Activated CD4-positive, alpha-beta T cell treated with anti-CD3 and anti-CD28 coated beads, Interleukin-2, amount 50 U/mL, for 4 hours (primary cell): ENCODE results near the gene GLI2.

Source experiments
- DNase-seq, 2 experiments: peaks; one replicate each; pipeline ENCODE4 v3.0.0-alpha.2; 2020

The GLI2 gene

DNA sequence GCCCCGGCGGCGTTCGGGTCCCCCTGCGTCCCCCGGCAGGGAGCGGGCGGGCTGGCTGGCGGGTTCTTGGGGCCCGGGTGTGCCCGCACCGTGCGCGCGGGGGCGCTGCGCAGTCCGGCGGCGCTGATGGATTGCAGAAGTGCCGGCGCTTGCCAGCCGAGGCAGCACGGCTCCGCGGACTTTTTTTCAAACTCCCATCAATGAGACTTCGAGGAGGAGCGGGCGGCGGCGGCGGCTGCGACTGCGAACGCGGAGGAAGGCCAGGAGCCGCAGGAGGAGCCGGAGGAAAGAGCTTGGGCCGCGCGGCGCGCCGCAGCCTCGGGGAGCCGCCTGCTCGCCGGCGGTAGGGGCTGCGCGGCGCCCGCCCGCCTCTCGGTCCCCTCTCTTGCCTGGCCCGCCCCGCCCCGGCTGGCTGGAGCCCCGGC lies at the start of gene GLI2:
Gene GLI2 (plus strand): TSS at position 123 of the 425 bp plus-strand sequence. CDS start 61,453 bp downstream, outside the sequence.
- DNase-seq = no peak

DNA sequence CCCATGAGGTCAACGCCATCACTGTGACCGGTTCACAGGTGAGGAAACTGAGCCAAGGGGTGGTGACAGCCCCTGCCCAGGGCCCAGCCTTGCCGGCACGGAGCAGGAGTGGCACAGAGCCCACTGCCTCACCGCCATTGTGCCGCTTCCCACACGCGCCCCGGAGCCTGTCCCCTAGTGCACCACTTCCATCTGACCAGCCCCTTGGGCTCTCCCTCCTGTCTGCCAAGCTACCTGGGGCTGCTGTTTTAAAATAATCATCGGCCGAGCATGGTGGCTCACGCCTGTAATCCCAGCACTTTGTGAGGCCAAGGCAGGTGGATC lies 49.7 kb upstream of the GLI2 start:
- DNase-seq = no peak

DNA sequence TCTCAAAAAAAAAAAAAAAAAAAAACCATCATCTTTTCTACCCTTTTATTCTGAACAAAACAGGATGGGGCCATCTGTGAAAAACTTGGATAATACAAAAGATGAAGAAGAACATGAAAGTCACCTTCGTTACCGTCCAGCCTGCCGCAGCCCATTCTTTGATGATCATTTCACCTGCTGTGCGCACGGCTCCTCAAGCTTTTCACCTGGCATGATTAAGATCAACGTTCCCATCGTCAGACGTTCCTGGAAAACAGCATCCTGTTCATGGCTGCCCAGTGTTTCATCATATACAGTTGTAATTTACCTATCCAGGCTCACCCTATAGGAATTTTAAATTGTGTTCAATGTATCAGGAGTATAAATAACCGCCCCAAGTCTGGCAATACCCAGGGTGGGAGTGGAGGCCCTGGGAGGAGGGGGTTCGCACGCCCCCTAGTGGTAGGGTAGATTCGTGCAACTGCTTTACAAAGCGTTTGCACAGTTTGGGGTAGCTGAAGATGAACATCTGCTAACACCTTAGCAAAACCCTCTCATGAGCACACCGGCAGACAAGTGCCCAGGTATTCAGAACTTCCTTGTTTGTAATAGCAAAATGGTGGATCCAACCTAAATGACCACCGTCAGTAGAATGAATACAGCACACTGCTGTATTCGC lies 49.0 kb upstream of the GLI2 start:
- no peak for DNase-seq

DNA sequence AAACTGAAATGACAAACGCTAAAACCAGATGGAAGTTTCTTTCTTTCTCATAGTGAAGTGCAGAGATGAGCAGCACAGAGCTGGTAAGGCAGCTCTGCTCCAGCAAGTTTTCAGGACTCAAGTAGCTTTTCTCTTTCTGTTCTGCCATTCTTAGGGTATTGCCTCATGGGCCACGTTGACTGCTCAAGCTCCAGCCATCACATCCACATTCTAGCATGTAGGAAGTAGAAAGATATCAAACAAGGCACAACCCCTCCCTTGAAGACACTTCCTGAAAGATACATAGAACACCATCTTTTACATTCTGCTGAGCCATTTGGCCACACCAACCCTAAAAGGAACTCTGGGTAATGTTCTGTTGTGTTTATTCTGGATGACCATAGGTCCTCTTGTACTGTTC lies 48.5 kb upstream of the GLI2 start:
- no peak for DNase-seq

DNA sequence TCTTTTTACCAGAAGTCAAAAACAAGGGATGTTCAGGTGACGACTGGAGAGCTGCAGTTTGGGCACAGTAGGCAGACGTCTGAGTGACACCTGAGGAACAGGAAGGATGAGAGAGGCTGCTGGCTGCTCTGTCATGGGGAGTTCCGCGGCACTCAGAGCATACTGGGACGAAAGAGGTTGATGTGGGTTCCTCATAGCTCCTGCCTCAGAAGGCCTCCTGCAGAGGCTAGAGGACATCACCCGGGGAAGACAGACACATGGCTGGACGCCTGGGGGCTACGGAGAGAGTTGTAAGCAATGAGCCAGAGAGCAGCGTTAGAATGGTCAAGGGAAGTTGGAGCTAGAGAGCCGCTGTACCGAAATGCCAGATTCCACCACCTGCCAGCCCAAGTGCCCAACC lies 45.1 kb upstream of the GLI2 start:
- no peak for DNase-seq

DNA sequence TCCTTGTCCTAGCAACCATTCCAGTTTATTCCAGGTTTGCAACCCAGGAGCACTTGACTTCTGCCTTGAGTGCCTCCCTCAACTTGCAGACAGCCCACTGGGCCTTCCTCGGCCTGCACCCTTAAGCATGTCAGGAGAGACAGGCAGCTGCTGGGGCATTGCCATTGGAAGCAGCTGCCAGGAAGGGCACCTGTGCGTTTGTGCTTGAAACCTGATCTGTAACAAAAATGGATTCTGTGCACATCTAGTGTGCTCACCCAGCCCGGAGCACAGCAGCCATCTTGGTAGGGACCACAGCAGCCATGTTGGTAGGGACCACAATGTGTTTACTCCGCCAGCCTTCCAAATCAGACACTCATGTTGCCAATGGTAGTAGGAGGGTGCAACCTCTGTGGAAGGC lies 44.3 kb upstream of the GLI2 start:
- no peak for DNase-seq

DNA sequence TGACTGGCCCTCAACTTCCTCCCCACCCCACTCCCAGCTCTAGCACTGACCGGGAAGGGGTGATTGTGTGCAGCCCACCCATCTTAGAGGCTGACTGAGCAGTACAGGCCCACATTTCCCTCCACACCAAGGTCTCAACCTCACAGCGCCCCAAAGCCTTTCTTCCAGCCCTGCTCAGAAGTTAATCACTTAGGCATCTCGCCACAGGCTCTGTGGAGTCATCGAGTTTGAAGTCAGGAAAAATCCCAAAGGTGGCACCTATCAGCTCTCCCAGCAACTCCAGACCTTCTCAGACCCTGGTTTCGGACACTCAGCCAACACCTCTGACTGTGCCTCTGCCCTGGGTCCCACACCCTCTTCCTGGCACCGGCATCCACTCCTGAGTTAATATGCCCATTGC lies 43.0 kb upstream of the GLI2 start:
- DNase-seq = no peak

DNA sequence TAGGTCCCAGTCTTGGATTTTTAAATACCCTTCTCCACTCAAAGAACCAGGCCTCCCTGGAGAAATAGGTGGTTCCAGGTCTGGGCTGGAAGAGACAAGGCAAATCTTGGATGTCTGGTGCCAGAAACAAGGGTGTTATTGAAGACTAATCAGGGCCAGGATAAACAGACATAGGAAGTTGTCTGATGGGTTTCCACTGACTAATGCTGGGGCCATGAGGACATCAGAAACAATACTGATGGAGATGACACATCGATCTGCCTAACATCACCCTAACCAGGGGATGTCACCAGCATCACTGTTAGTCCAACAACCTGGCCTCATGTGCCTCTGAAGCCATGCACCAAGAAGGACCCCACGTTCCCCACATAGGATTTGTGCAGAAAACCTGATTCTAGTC lies 42.5 kb upstream of the GLI2 start:
- no peak for DNase-seq

DNA sequence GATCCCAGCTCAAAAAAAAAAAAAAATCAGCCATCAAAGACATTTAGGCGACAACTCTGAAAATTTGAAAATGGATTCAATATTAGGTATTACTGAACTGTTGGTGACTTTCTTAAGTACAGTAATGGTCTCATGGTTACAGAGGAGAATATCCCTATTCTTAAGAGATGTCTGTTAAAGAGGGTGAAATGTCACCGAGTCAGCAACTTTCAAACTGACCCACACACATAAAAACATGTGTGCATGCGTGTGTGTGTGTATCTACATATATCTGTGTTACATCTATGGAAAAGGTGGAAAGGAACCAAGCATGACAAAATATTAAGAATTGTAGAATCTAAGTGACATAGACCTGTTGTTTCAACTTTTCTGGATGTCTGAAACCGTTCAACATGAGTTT lies 41.6 kb upstream of the GLI2 start:
- no peak for DNase-seq

DNA sequence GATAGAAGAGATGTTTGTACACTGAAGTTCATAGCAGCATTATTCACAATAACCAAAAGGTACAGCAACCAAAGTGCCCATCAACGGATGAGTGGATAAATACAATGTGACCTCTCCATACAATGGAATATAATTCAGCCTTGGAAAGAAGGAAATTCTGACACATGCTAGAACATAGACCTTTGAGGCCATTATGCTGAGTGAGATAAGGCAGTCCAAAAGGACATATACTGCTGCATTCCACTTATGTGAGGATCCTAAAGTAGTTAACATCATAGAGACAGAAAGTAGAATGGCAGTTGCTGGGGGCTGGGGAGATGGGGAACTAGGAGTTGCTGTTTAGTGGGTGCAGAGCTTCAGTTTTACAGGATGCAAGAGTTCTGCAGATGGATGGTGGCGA lies 38.2 kb upstream of the GLI2 start:
- DNase-seq = no peak

DNA sequence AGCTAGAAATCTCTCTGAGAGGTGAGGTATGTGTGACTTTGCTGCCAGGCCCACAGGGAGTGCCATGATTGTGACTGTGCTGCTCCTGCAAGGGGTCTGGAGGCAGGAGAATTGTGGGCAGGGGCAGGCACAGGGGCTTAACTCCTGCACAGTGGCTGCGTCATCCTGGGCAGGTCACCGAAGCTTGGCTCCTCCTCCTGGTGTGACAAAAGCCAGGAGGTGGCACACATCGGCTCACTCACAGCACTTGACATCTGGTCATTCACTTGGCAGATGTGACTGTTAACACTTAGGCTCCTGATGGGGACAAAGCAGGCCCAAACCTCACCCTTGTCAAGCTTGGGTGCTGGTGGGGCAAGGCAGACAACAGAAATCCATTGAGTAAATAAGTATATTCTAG lies 36.4 kb upstream of the GLI2 start:
- no peak for DNase-seq

DNA sequence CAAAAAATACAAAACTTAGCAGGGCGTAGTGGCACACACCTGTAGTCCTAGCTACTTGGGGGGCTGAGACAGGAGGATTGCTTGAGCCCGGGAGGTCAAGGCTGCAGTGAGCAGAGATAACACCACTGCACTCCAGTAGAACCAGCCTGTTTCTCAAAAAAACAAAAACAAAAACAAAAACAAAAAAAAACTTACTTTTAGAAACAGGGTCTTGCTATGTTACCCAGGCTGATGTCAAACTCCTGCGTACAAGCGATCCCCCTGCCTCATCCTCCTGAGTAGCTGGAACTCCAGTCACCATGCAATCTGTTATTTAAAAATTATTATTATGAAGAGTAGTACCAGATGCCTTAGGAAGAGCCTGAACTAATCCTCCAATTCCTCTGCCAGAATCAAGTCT lies 35.0 kb upstream of the GLI2 start:
- DNase-seq = no peak

DNA sequence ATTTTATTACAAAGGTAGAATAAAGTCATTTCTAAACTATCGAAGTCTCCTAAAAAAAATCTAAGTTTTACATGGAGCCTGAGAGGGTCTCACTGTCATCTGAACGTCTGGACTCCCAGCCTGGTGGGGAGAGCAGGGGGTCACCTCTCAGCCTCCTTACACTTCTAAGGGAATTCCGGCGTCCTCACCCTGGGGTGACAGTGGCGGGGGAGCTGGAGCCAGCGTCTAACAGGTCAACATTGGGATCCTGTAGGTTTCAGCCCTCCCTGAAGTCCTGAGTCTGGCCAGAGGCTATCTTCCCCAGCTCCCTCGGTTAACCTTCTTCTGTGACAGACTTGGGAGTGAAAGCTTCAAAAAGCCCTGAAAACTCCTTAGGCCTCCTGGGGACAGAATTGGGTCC lies 34.6 kb upstream of the GLI2 start:
- DNase-seq = no peak

DNA sequence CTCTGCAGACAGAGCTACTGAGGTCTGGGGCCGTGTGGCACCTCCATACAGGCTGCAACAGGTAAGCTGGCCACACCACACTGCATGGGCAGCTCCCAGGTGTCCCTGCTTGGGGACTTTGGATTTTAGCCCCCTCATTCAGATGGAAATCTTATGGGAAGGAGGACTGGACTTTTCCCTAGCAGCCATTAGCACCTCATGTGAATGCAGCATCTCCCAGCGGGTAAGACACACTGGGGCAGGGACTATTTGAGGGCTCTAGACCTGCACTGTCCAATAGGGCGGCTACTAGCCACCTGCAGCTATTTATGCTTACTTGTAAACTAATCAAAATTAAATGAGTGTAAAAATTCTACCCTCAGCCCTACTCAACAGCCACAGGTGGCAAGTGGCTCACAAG lies 34.2 kb upstream of the GLI2 start:
- no peak for DNase-seq

DNA sequence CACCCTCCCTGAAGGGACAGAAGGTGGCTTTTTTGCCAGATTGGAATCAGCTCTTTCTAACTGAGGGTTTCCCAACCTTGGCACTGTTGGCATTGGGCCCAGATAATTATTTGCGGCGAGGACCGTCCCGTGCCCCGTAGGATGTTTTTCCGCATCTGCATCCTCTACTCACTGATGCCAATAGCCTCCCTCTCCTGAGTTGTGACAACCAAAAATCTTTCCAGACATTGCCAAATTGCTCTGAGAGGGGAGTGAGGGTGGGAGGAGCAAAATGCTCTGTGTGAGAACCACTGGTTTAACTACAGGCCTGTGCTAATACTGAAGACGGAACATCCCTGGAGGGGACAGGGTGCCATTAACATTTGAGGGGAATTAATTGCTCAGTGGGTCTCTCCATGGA lies 33.6 kb upstream of the GLI2 start:
- no peak for DNase-seq

DNA sequence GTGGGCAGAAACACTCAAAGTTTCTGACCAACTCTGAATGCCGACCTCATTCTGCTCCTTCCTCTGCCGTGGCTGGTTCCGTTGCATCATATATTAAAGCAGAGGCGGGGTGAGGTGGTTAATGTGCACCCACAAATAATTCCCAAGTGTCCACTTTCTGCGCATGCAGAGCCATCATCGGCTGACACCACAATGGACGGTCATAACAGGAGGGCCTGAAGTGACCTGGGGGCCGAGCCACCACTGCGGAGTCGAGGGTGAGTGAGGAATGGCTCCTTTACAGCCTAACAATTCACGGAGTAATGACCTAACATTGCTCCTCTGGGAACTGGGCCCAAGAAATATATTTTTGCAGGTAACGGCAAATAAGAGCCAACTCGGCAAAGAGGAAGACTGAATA lies 32.9 kb upstream of the GLI2 start:
- no peak for DNase-seq

DNA sequence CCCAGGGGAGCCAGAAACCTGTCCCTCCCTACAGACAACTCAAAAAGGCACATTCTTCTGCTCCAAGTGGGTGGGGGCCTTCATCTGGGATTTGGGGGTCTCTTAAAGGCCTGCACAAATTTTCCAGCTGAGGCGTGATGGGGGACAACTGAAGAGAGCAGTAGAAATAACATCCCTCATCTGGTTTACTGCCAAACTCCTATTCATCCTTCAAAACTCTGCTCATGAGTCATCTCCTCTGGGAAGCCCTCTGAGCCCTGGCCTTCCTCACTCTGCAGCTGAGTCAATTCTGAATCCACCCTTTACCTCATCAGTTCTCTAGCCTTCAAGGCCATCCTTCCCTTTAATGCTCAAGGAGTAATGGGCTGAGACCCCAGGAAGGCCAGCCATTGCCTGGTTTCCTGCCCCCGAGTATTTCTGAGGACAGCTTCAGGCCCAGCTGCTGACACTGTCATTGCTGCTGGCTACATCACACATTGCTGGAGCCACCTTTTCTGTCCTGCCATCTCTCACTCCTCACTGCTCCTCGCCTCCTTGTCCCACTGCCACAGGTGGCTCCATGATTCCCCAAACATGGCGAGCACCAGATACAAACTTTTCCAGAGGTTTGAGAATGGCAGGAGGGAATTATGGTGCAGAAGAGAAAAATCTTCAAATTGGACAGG lies 32.2 kb upstream of the GLI2 start:
- no peak for DNase-seq

DNA sequence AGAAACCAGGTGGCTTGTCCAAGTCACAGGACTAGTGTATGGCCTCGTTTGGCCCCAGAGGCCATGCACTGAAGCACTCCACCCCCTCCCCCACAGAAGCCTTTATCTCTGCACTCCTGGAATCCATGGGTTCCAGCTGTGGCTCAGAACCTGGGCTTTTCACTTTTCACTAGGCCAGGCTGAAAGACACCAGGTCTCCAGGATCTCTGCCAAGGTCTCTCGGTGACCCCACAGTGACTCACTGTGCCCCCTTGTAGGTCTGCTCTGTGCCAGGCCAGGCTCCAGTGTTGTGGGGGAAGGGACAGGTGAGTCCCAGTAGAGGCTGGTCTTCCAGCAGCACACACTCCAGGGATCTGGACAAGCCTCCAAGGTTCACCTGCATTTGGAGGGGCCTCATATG lies 31.0 kb upstream of the GLI2 start:
- no peak for DNase-seq

DNA sequence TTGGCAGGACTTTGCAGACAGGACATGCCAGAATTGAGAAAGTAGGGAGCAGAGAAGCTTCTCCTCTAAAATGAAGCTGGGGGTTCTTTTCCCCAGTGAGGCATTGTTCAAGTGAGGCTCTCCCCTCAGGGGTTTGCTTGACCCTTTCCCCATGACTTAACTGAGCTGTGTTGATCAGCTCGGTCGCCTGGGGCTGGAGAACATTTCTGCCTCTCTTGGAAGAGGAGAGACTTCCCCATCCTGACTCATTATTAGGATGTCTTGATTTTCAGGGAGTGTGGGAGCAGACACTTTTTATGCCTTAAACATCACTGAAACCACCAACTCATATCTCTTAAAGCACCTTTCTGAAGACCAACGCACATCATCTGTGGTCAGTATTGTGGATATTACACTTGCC lies 27.9 kb upstream of the GLI2 start:
- no peak for DNase-seq

DNA sequence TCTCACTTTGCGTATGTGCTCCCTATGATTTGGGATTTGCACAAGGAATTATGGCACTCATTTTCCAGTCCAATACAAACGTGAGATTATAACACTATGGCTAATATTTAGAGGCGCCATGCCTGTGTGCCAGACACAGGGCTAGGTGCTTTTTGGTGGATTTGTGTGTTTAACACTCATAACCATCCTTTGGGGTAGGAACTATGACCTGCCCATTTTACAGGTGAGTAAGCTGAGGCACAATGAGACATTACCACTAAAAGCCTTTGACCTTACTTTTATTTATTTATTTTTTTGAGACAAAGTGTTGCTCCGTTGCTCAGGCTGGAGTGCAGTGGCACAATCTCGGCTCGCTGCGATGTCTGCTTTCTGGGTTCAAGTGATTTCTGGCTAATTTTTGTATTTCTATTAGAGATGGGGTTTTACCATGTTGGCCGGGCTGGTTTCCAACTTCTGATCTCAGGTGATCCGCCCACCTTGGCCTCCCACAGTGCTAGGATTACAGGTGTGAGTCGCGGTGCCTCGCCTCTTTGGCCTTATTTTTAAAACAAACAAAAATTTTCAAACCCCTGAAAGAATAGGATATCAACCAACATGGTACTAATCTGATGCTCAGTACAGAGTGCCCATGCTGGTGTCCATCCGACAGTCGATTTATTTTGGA lies 26.6 kb upstream of the GLI2 start:
- DNase-seq = no peak

DNA sequence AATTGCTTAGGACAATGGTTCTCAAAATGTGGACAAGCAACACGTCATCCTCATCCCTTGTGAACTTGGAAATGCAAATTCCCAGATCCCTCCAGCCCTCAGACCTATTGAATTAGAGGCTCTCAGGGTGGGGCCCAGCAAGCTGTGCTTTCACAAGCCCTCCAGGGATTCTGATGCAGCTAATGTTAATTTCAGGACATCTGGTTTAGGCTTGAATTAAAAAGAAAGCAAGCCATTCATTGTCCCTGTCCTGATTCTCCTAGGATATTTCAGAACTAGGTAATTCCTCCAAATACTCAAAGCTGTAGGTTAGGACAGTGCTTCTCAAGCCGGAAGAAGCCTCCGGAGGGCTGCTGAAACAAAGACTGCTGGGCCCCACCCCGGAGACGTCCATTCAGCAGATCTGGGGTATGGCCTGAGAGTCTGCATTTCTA lies 26.0 kb upstream of the GLI2 start:
- no peak for DNase-seq

DNA sequence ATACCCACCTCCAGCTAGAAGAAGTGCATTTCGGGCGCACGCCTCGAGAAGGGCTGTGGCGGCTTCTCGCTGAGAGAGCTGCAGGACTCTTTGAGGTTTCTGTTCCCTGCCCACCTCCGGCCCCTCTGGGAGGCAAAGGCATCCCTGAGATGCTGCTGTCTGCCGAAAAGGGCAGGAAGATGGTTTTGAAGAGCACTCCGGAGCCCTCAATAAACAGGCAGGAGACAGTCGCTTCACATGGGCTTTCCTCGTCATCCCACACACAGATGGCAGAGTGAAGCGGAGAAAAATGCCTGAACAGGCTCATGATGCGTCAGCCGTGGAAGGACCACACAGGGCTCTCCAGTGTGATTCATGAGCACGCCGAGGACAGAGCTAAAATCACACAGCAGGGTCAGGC lies 25.4 kb upstream of the GLI2 start:
- DNase-seq = no peak

DNA sequence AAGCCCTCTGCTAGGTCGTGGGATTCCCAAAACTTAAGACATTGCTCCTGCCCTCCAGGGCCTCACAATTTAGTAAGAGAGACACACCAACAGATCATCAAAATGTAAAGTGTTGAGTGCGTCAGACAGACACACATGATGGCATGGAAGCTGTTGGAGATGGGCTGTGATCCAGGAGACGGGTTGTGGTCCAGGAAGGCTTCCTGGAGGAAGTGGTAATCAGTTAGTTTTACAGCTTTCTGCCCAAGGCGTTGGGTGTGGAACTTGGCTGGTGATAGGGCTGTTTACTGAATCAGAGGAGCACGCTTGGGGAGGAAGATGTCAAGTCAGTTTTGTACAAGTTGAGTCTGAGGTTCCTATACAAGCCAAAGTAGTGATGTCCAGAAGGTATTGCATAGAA lies 24.0 kb upstream of the GLI2 start:
- DNase-seq = no peak

DNA sequence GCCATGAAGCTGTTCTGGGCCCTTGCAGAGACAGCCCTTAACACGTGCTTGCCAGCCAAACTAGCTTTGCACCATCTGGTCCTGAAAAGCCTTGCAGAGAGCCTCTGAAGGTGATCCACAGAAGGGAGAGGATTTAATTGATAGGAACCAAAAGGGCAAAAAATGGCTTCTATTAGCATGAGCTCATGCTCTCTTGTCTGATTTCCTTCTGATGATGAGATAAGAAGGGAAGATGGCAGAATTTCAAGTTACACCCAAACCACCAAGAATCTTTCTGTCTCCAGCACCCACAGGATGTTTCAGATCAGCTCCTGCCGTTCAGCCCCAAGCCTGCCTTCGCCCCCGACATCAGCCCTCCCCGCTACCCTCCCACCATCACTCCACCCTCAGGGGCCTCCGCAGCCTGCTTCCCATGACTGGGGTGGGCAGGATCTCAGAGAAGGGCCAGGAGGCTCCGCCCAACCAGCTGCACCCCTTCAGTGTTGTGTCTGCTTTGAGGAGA lies 23.4 kb upstream of the GLI2 start:
- no peak for DNase-seq

DNA sequence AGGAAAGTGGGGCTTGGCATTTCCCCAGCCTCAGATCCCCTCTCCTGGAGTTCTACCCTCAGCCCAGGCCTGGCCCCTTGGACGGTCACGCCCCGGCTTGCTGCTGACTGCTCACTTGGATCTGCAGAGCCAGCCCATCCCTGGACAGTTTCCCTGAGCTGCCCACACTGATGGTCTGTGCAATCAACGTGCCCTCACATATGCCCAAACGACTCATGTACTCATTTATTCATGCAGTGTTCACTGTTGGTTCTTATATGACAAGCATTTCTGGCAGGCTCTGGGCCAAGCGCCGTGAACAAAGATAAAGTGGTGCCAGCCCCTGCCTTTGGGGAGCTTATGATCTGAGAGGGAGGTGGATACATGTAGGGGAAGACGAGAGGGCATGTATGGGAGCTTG lies 20.3 kb upstream of the GLI2 start:
- no peak for DNase-seq
